ENCODE data around the gene KLK7.

KLK7 gene

DNA sequence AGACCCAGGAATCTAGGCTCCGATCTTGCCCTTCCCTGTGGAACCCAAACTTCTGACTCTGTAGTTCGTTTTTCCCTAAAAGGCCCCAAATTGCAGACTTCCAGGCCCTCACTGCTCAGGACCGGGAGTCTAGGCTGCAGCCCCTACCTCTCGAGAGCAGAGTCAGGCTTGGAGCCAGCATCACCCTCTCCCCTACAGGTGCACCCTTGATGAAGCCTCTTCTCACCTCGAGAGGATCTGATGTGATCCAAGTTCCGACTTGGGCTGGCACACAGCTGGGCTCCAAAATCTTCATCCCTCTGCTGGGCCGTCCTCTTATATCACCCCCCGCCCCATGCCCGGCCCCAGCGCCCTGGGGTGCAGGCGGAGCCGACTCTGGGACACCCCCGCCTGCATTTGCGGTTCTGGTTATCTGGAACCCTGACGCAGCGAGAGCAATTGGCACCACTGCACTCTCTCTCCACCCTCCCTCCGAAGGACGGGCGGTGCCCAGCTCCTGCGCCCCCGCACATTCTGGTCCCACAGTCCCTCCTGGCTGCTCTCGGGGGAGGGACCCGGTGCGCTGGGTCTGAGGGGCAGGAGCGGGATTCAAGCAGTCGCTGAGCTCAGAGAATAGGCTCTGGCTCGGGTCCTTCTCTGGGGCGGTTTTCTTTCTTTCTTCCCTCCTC lies at the start of gene KLK7:
Gene KLK7 (minus strand): TSS at position 293 of the 668 bp plus-strand sequence. CDS start 1,518 bp downstream, outside the sequence.
- DNase-seq = no peak

DNA sequence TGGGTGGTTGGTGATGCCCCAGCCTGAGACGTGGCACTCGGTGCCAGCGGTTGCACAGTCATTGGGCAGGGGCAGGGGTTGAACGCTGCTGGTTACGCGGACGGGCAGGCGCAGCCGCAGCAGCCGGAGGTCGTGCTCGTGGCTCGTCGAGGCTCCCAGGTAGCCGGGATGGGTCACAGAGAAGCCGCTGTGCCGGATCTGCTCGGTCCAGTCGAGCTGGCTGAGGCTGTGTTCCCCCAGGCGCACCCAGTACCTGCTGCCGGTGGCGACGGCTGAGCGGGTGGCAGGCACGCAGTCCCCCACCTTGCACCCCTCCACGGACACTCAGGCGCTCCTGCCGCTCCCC lies 48.1 kb upstream of the KLK7 start:
- DNase-seq = no peak

DNA sequence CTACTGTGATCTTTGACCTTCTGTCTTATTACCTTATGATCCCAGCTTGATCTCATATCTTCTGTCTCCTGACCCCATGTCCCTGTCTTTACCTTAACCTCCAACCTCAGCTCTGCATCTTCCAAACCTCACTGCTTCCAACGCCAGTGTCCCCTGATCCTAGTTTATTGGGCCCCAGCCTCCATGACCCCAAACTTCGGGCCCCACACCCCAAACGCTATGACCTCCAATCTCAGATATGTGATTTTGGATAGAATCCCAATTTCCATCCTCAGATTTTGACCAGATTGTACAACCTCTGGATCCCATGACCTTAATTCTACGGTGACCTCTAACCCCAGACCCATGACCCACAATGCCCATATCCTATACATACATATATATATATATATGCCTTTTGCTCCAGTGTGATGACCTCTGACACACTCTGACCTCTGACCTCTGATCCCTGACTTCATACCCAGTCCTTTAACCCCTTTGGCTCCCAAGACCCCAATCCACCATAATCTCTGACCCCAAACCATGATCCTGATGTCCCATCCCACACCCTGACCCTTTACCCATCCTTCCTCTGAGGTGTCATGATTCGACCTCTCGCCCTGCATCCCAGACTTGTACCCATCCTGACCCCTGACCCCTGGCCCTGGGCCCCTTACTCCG lies 47.6 kb upstream of the KLK7 start:
- DNase-seq = no peak

DNA sequence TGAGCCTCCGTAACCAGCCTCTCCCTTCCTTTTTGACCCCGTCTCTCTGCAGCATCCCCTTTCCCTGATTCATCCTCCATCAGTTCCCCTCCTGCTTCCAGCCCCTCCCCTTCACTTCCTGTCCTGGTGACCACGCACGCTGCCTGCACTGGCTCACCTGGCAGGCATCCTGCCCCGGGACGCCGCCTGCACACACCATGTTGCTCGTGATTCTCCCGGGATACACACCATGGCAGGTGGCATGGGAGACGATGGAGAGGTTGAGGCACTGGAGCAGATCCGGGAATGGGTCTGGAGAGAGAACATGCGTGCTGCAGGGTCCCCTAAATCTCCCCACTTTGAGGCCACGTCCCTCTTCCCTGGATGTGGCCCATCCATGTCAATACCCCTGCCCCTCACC lies 46.9 kb upstream of the KLK7 start:
- DNase-seq = no peak

DNA sequence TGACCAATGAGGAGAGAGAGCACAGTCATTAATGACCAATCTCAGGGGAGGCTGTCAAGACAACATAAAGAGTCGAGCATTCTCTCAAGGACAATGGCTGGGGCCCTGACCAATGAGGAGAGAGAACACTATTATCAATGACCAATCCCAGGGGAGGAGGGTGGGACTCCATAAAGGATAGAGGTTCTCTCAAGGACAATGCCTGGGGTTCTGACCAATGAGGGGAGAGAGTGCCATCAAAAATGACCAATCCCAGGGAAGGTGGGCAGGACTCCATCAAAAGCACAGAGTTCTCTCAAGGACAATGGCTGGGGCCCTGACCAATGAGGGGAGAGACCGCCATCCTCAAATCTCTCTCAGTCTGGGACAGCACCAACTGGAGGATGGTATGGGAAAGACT lies 46.0 kb upstream of the KLK7 start:
- no peak for DNase-seq

DNA sequence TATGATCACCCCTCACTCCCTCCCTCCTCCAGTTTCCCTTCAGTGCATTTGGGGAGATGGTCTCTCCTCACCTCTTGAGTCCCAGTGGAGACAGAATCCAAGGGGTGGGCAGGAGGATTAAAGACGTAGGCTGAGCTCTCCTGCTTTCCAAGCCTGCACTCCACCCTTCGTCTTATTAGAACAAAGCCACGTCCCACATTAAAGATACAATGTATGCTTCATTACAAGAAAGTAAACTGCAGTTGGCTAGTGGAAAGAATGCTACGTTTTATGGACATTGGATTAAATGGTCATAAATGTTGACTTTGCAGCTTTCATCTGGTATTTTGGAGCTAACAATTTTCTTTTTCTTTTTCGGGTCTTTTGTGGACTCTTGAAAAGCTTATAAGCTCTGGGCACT lies 44.2 kb upstream of the KLK7 start:
- no peak for DNase-seq

DNA sequence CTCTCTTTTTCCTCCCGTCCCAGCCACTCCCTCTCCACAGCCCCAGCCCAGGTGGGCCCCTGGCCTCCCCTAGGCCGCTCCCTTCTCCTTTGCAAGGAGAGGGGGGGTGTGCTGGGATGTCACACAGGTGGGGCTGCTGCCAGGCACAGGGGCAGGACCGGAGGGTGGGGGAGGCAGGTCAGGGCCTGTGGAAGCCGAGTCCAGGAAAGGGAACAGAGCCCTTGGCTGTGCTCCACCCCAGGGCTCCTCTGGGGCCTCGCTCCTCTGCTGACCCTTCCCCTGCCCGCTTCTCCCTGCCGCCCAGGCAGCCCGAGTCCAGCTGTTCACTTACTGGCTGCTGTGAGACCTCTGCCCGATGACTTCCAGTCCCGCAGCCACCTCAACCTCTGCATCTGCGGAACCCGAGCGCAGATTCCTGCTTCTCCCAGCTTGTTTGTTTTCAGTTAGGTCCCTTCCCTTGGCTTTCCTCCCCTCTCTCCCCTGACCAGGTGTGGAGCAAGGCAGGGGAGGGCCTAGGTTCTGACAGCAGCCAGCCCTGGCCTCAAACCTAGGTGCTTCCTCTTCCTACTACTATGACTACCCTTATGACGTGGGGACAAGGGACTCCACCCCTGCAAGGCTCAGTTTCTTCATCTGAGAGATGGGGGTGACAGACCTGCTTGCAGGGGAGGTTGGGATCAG lies 43.5 kb upstream of the KLK7 start:
- no peak for DNase-seq

DNA sequence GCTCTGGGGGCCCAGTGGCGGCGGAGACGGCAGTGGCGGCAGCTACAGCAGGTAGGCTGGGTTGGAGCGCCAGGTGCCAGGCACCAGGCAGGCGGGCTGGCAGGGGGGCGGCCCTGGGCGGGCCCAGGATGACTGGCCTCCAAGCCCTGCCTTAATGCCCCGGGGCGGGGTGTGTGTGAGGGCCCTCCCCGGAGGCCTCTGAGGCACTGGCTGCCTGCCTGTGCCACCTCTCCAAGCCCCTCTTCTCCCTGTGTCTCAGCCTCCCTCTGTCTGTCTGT lies 42.8 kb upstream of the KLK7 start, which contains the start of gene KLK11:
Gene KLK11 (minus strand): TSS at position 63 of the 278 bp plus-strand sequence. CDS start 985 bp downstream, outside the sequence.
- no peak for DNase-seq

DNA sequence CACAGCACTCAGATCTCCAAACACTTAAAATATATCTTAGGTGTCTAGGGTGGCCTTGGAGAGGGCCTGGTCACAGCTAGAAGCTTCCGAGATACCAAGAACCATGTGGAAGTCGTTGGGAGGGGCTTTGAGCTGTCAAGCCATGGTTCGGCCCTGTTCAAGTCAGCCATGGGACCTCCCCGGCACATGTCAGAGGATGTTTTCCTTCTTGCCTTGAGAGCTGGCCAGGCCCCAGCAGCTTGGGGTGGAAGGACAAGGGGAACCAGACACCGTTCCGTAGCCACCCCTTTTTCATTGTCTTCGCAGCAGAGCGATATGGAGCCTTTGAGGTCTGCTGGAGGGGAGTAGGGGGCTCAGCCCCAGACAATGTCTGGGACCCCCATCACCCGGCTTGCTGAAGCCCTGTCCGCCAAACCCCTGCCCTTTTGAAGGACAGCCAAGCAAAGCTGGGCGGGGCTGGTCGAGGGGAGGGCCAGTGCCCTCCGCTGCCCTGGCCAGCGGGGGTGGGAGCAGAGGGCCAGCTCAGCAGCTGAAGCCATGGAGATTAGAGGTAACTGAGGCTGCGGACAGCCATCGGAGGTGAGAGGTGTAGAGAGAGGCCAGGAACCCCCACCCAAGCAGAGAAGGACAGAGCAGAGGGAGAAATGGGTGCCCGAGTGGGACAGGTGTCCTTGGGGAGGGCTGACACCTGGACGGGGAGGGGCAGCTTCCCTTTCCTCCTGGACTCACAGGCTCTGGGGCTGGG lies 42.3 kb upstream of the KLK7 start:
- no peak for DNase-seq

DNA sequence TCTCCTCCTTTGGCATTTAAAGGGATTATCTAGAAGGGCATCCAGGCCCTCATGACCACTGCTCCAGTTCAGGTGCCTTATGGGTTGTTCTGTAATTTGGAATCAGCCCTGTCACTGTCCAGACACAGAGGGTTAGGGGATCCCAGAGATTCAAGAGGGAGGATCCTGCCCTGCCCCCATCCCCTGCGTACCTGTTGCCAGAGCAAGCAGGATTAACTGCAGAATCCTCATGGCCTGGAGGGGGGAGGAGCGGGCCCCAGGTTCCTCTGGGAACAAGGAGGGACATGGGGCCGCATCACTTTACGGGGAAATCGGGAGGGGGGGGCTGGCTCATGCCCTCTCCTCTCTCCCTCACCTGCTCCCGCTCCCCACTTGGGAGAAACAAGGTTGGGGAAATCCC lies 41.7 kb upstream of the KLK7 start:
- no peak for DNase-seq

DNA sequence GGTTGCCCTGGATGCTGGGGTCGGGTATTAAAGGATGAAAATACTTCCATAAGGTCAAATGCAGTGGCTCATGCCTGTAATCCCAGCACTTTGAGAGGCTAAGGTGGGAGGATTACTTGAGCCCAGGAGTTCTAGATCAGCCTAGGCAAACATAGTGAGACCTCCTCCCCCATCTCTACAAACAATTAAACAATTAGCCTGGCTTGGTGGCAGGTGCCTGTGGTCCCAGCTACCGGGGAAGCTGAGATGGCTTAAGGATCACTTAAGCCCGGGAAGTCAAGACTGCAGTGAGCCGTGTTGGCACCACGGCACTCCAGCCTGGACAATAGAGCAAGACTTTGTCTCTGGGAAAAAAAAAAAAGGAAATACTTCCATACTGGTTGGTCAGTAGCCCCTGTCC lies 41.2 kb upstream of the KLK7 start:
- no peak for DNase-seq

DNA sequence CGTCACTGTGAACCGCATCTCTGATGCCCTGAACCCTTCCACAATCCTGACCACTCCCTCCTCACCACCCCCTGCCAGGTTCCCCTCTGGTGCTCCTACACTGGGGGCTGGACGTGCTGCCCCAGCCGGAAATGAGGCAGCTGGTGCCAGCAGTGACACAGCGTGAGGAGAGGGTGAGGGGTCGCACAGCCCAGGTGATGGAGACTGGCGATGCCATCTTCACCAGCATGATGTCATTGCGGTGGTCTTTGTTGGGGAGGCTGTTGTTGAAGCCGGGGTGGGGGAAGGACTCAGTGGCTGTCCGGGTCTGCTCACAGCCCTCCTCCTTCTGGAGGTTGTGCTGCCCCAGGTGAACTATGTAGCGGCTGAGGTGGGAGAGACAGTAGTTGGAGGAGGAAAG lies 40.2 kb upstream of the KLK7 start:
- no peak for DNase-seq

DNA sequence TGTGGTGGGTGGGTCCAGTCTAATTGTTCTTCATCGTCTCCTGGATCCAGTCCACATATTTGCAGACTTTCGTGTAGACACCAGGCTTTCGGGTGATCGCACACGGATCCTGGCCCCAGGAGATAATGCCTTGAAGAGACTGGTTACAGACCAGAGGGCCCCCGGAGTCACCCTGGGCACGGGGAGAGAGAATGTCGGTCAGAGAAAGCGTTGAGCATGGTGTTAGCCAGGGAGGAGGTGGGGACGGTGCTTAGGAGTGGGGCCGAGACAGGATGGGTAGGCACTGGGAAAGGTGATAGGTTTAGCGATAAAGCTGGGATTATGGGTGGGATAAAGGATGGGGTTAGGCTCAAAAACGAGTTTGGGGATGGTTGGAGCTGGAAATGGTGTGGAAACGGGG lies 38.8 kb upstream of the KLK7 start:
- DNase-seq = no peak

DNA sequence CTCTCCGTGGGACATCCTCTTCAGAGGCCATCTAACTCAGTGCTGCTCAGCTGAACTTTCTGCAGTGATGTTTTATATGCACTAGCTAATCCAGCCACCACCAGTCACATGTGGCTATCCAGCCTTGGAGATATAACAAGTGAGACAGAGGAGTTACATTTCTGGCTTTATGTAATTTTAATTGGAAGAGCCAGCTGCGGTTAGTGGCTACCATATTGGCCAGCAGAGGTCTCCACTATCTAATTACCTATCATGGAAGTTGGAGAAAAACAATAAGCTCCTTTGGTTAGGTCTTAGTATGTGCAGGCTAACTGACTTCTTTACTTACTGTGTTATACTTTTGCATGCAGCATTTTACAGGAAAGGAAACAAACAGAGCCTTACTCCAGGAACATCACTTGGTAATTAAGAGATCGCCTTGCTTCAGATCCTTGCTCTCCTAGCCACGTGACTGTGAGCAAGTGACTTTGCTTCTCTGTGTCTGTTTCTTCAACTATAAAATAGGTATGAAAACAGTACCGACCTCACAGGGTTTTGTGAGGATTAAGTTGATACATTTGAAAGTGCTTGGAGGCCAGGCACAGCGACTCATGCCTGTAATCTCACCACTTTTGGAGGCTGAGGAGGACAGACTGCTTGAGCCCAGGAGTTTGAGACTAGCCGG lies 37.4 kb upstream of the KLK7 start:
- DNase-seq = no peak

DNA sequence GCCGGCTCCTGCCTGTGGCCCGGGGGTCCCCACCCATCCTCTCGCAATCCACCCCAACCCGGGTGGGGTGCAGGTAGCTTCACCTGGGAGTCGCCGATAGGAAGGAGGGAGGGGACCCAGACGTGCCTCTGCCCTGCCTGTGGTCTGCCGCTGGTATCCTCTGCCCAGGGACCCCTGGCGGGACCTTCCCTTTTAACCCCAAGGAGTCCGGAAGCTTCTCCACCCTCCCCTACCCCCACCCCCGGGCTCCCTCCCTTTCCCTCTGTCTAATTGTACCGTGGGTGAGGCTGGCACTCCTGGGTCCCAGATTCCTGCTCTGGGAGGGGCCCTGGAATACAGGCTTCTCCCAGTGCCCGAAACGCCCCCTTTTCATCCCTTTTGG lies 35.8 kb upstream of the KLK7 start, which contains the start of gene KLK10:
Gene KLK10 (minus strand): TSS at position 166 of the 382 bp plus-strand sequence. CDS start 579 bp downstream, outside the sequence.
- no peak for DNase-seq

DNA sequence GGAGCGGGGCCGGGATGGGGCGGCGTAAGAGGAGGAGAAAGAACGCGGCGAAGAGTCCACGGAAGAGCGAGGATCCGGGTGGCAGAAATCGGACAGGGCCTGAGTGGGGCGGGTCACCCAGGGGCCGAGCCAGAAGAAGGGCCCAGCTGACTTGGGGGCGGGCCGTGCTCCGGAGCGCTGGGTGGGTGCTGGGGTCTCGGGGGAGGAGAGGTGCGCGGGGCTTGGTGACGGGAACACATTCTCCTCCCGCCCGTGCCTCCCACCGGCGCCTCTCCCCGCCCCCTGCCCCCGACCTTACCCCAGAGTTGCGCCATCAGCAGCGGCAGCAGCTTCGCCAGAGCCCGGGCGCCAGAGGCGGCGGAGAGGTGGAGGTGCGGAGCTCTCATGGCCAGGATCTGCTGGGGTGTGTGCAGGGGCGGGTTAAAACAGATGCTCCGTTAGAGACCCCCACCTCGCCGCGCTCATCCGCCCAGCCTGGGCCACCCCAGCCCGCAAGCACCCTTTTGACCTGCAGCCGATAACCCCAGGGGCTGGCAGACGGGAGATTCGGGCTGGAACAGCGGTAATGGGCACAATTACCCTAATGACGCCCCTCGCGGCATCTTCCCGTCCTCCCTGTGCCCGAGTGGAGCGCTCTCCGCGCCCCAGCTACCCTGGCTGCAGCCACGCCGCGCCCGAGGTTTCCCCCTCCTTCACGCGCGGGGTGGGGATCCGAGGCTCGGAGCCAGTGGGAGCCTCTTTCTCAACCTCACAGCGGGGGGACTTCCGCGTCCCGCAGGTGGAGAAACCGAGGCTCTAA lies 35.2 kb upstream of the KLK7 start:
- DNase-seq = no peak

DNA sequence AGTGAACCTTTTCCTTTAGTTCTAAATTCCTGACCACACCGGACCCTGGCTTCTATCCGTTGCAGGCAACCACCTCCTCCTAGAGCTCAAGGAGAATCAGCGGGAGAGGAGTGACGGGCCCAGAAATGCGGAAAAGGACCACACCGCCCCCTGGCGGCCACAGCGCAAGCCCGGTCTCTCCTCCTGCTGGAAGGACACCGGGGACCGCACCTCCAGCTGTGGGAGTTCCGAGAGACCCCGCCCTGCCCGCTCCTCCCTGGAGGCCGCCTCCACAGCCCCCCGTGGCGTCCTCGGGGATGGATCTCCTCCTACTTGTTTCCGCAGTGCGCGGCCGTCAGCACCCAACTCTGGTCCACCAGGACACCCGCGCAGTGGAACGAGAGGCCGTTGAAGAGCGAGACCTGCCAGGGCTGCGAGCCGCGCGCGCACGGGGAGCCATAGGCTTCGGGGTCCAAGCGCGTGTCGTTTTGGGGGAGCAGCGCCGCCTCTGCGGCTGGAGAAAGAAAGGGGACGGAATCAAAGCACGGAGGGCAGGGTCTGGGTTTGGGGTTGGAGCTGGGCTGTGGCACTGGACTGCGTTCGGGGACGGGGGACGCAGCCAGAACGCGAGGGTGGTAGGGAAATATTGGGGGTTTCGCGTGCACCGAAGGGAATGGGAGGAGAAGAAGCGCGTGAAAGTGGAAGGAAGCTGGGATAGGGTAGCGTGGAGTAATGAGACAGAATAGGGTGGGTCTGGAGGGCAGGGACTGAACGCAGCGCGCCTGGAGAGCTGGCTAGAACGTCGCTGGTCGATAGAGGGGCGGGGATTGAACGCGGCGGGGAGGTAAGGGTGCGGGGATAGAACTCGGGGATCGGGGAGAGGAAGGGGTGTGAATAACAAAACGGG lies 33.3 kb upstream of the KLK7 start:
- DNase-seq = peak; percentile 42 to 67

DNA sequence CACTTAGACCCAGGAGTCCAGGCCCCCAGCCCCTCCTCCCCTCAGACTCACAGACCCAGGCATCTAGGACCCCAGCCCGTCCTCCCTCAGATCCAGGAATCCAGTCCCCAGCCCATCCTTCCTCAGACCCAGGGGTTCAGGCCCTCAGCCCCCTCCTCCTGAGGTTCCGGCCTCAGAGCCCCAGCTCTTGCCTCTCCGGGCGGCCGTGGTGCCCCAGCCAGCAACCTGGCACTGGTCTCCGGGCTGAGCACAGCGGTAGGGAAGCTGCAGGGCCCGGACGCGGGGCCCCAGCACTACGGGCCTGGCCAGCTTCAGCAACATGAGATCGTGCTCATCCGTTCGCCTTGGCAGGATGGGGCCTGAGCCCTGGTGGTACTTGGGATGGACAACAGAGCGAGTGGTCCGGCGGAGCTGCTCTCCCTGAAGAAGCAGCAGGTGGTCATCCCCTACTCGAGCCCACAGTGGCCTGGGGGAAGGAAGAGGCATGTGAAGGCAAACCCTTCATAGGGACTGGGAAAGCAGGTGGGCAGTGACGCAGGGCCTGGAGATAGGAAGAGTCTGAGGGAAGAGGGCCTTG lies 32.1 kb upstream of the KLK7 start:
- no peak for DNase-seq

DNA sequence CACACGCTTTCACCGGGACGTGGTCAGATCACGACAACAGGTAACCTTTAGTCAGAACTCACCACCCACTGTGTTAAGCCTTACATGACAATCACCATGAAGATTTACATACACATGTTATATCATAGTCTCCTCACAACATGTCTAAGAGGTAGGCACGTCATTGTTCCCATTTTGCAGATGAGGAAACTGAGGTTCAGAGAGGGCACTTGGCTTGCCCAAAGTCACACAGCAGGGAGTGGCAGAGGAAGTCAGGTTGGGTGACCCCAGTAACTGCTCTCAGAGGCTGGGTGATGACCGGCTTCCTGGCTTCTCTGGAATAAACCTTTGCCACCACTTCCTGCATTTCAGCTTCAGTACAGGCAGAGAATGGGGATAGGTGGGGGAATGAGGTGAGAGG lies 30.5 kb upstream of the KLK7 start:
- no peak for DNase-seq

DNA sequence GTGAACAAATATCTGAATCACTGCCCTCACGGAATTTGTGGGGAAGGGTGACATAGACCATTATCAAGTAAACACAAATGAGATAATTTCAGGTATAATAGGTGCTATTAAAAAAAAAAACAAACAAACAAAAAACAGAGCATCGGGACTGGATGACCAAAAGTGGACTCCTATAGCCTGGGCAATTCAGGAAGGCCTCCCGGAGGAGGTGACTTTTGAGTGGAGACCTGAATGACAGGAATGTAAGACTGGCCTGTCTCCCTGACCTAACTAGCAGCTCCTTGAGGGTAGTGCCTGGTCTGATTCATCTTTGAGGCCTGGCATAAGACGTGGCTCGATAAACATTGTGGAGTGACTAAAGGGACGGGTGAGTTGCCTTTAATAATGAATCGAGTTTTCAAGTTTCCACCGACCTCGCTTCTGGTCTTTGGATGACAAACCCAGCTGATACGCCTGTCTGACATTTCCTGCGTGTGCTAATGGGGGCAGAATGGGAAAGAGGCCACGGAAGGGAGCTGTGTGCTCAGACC lies 29.0 kb upstream of the KLK7 start:
- DNase-seq = no peak
